Brain microvascular endothelial cell (primary cell): ENCODE measurements around the gene RTRAF.

Experiments used
- DNase-seq: peaks from one replicate; pipeline ENCODE4 v3.0.0-alpha.2; 2020
- H3K27ac ChIP-seq: fragments of 250-450 bp; sonication (Bioruptor Pico); 2 replicates; pipeline ENCODE4 v1.5.1; 2020; ENCODE audit warnings: mild to moderate bottlenecking, moderate library complexity
- H3K27me3 ChIP-seq: fragments of 250-450 bp; sonication (Bioruptor Pico); replicated peaks from 2 replicates; pipeline ENCODE4 v1.5.1; 2020; ENCODE audit warnings: mild to moderate bottlenecking
- H3K36me3 ChIP-seq: fragments of 250-450 bp; sonication (Bioruptor Pico); replicated peaks from 2 replicates; pipeline ENCODE4 v1.5.1; 2020; ENCODE audit warnings: mild to moderate bottlenecking
- H3K4me3 ChIP-seq: 2 replicates; pipeline ENCODE4 v1.5.1; 2011; ENCODE audit warnings: low read depth, mild to moderate bottlenecking, control low read depth, low read length, moderate library complexity
- in situ Hi-C: cut with HindIII; loops from 2 replicates; pipeline ENCODE4 v1.10.0; 2017; ENCODE audit warnings: low sequenced_read_pairs, low pct_ligation_motif_present
- TF ChIP-seq, protein P1 (sequence below): IDR thresholded peaks from 2 replicates; pipeline ENCODE4 v1.5.1; 2011; ENCODE audit warnings: low read depth, mild to moderate bottlenecking, moderate library complexity, low read length, control low read depth, inconsistent platforms; ENCODE audit errors: missing control alignments

The RTRAF gene

DNA sequence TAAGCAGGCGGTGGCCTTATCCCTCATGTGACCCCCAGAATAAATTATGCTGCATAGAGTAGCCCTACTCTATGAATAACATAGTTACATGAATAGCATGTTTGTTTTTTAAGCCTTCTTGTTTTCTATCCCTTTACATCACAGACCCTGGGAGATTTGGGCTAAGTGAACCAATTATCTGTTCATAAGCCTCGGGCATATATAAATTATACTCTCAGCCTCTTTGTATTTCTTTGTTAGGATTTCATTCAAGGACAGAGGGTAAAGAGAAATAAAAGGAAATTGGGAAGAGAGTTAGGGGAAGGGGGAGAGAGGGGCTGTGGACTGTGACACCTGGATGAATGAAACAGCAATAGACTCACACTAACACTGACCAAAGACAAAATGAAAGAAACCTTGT lies 35.3 kb upstream of the RTRAF start:
- Histone ChIP-seq H3K36me3 (no peaks in the 10 kb centered on the region), H3K4me3 (no peak overlapping the region)
- DNase-seq, result no peak

DNA sequence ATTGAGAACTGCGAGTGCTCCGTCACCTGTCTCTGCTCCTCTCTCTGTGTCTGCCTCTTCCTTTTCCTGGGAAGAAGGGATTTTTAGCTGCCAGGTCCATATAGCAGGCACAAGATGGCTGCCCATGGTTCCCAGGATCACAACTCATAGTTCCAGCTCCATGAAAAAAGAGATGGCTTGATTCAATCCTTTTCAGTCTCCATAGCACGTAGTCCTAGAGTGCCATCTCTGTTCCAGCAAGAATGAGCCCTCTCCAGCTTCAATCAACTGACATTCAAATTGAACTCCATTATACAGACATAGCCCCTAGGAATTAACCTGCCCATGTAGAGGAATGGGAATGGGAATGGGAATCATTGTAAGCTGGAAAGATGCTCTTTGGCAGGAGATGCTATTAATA lies 34.7 kb upstream of the RTRAF start:
- DNase-seq, result no peak
- Histone ChIP-seq H3K36me3 (no peaks in the 10 kb centered on the region), H3K4me3 (no peak overlapping the region), H3K27ac (no peak overlapping the region), H3K27me3 (no peaks in the 10 kb centered on the region)
- TF ChIP-seq, protein P1, sequence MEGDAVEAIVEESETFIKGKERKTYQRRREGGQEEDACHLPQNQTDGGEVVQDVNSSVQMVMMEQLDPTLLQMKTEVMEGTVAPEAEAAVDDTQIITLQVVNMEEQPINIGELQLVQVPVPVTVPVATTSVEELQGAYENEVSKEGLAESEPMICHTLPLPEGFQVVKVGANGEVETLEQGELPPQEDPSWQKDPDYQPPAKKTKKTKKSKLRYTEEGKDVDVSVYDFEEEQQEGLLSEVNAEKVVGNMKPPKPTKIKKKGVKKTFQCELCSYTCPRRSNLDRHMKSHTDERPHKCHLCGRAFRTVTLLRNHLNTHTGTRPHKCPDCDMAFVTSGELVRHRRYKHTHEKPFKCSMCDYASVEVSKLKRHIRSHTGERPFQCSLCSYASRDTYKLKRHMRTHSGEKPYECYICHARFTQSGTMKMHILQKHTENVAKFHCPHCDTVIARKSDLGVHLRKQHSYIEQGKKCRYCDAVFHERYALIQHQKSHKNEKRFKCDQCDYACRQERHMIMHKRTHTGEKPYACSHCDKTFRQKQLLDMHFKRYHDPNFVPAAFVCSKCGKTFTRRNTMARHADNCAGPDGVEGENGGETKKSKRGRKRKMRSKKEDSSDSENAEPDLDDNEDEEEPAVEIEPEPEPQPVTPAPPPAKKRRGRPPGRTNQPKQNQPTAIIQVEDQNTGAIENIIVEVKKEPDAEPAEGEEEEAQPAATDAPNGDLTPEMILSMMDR, result peak; percentile 28
- in situ Hi-C loops, result no loop called here

More for the DNA sequence above, 35.3 kb upstream of the RTRAF start:
- no peaks in the 10 kb centered on the region for H3K27me3 ChIP-seq
- H3K27ac ChIP-seq, result no peak overlapping the region
- in situ Hi-C loops, result no loop called here
- TF ChIP-seq, protein P1, result no peak

DNA sequence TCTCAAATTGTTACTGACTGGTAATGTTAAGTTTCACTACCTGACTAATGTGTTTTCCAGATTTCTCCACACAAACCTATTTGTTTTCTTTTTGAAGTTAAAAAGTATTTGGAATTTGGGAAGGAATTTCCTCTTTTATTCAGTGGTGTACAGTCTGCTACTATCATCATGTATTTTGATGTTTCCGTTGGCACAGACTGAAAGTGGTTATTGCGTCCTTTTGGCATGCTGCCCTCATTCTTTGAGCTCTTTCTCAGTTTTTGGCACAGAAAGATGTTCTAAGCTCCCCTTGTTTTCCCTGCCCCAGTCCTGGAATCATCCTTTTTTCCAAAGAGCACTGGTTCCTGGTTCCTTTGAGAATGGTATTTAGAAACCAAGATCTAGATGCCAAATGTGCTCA lies 31.4 kb upstream of the RTRAF start:
- Histone ChIP-seq H3K36me3 (no peaks in the 10 kb centered on the region), H3K27me3 (no peaks in the 10 kb centered on the region), H3K4me3 (no peak overlapping the region), H3K27ac (no peak overlapping the region)
- in situ Hi-C loops, result no loop called here
- peak; percentile 27 for DNase-seq
- TF ChIP-seq, protein P1, result no peak

DNA sequence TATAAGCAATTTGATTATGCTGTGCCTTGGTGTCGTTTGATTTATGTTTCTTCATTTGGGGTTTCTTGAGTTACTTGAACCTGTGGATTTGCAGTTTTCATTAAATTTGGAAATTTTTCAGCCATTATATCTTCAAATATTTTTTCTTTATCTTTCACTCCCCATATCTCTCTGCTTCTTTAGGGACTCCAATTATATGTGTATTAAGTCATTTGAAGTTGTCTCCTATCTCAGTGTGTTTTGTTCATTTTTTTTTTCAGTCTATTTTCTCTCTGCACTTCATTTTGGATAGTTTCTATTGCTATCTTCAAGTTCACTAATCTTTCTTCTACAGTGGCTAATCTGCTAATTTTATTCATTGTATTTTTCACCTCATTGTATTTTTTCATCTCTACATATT lies 29.4 kb upstream of the RTRAF start:
- Histone ChIP-seq H3K36me3 (no peaks in the 10 kb centered on the region), H3K4me3 (no peak overlapping the region), H3K27me3 (no peaks in the 10 kb centered on the region), H3K27ac (no peak overlapping the region)
- TF ChIP-seq, protein P1, result no peak
- in situ Hi-C loops, result no loop called here
- DNase-seq, result no peak

DNA sequence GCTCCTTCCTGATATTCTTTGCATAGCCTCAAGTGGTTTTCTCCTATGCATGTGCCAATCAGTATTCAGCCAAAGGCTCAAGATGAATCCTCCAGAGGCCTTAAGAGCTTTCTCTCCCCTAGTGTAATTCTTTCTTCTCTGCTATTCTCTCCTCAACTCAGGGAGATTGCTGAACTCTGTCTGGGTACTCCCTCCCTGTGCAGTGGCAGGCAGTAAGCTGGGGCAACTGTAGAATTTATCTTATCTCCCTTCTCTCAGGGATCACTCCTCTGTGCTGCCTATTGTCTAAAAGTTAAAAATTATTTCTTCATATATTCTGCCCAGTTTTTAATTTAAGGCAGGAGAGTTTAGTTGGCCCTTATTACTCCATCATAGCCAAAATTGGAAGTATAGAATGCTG lies 28.5 kb upstream of the RTRAF start:
- Histone ChIP-seq H3K4me3 (no peak overlapping the region), H3K27ac (no peak overlapping the region), H3K27me3 (no peaks in the 10 kb centered on the region), H3K36me3 (no peaks in the 10 kb centered on the region)
- no peak for DNase-seq
- TF ChIP-seq, protein P1, result no peak
- in situ Hi-C loops, result no loop called here

GRCh38 chr14:51962711-51963110 lies 26.6 kb upstream of the RTRAF start:
- H3K27me3 ChIP-seq, result no peaks in the 10 kb centered on the region
- in situ Hi-C loops, result no loop called here
- no peak for DNase-seq
- no peaks in the 10 kb centered on the region for H3K36me3 ChIP-seq
- H3K27ac ChIP-seq, result no peak overlapping the region
- TF ChIP-seq, protein P1, result no peak
- no peak overlapping the region for H3K4me3 ChIP-seq
